Activated CD4-positive, alpha-beta T cell treated with anti-CD3 and anti-CD28 coated beads for 24 hours (primary cell): Measurements from ENCODE around the gene CRADD.

Source experiments
- DNase-seq, 2 donors: peaks; one replicate each; pipeline ENCODE4 v3.0.0-alpha.2; 2020; ENCODE audit warnings: low read depth in 2 of 2

Gene CRADD

GRCh38 chr12:93839064-93839463 is 161.9 kb downstream of the CRADD start:
- DNase-seq = no peak

GRCh38 chr12:93841671-93842070 is 164.5 kb downstream of the CRADD start:
- DNase-seq = no peak

- DNase-seq = no peak
Observed at GRCh38 chr12:93844164-93844784, 167.1 kb downstream of the CRADD start.

DNA sequence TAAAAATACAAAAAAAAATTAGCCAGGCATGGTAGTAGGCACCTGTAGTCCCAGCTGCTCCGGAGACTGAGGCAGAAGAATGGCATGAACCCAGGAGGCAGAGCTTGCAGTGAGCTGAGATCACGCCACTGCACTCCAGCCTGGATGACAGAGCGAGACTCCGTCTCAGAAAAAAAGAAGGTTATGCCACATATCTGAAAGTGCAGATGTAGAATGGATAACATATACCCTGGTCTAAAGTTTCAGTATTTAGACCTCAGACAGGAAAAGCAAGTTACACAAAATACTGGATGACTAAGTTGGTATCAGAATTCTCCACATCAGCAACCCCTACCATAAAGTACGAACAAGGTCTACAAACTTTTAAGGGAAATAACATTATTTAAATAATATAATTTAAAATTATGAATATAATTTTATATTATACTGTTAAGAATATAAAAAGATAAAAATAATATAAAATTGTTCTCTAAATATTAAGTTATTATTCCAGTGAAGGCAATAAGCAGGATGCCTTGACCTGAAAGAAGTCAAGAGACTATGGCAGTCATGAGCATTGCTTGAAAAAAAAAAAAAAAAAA is 169.9 kb downstream of the CRADD start:
- no peak for DNase-seq

GRCh38 chr12:93847517-93848474 is 170.6 kb downstream of the CRADD start:
- DNase-seq = no peak

GRCh38 chr12:93848523-93849101 is 171.4 kb downstream of the CRADD start:
- no peak for DNase-seq

DNA sequence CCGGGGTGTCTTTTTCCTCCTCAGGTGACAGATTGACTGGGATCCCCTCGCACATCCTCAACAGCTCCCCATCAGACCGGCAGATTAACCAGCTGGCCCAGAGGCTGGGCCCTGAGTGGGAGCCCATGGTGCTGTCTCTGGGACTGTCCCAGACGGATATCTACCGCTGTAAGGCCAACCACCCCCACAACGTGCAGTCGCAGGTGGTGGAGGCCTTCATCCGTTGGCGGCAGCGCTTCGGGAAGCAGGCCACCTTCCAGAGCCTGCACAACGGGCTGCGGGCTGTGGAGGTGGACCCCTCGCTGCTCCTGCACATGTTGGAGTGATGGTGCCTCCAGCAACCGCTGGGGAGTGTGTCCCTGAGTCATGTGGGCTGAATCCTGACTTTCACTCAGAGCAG is 172.8 kb downstream of the CRADD start:
- DNase-seq = no peak

DNA sequence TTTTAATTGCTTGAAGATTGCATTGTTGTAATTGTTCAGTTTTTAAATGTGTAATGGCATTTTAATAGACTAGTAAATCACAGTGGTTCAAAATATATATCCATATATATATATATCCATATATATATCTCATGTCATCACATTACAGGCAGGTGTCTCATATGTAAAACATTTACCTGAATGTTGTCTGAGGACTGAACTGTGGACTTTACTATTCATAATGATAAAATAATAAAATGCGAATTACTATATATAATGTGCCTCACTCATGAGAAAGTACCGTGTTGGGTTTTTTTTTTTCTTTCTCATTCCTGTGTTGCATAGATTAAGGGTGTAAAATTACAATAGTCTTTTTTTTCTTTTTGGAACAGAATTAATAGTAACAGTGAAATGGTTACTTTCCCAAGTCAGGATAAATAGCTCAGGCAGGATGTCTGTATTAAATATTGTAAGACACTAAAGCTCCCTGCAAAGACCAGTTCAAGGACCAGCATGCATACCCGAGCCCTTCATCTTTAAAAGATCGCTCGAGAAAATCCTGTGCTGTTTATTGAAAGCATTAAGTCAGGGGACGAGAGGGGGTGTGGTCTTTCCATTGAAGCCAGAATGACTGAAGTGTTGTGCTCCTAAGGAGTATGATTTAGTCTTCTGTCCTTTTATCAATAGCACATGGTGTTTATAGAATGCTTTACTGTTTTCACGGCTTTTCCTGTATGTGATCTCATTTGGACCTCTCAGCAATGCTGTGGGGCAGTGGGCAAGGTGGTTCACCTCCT is 173.5 kb downstream of the CRADD start:
- DNase-seq = no peak

- DNase-seq = no peak
Observed at GRCh38 chr12:93851257-93851671, 174.1 kb downstream of the CRADD start.

GRCh38 chr12:93852173-93852591 is 175.0 kb downstream of the CRADD start:
- DNase-seq = no peak

GRCh38 chr12:93853698-93854478 is 176.7 kb downstream of the CRADD start:
- no peak for DNase-seq

DNA sequence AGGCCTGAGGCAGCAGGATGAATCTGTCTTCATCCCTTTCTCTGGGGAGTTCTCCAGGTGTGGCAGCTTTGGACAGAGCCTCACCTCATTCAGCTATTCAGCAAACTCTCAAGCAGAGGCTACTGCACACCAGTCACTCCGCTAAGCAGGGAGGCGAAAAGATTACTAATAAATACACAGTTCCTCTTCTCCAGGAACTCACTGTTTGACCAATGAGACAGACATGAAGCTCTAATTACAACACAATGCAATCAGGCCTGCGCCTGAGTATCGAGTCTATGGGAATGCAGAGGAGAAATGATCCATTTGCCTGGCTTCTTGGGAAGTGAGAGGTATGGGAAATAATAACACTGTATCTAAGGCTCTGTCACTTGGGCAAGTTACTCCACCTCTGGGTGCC is 178.1 kb downstream of the CRADD start:
- DNase-seq = no peak

GRCh38 chr12:93856611-93857010 is 179.4 kb downstream of the CRADD start:
- DNase-seq = no peak

DNA sequence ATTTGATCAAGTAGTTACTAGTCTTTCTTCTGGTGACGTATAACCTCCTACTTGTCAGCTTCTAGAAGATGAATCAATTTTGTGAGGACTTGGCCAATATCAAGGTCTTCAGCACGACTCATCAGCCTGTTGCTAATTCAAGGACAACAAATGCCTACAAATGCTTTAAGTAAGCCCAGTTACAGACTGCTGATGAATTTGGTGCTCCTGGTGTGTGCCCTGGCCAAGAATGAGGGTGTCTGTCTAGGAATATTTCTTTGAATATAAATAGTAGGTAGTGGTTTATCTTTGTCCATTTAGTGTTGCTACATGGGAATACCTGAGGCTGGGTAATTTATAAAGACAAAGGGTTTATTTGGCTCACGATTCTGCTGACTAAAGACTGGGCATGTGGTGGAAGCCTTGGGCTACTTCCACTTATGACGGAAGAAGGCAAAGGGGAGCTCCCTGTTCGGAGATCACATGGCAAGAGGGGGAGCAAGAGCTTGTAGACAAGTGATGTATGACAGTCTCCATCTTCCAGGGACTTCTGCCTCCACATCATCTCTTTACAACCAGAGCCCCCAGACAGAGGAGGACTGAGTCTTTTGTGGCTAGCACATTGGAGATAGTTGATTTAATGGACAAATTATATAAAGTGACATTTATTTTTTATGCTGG is 180.2 kb downstream of the CRADD start:
- no peak for DNase-seq

- no peak for DNase-seq
Observed at GRCh38 chr12:93857991-93858447, 180.8 kb downstream of the CRADD start.

DNA sequence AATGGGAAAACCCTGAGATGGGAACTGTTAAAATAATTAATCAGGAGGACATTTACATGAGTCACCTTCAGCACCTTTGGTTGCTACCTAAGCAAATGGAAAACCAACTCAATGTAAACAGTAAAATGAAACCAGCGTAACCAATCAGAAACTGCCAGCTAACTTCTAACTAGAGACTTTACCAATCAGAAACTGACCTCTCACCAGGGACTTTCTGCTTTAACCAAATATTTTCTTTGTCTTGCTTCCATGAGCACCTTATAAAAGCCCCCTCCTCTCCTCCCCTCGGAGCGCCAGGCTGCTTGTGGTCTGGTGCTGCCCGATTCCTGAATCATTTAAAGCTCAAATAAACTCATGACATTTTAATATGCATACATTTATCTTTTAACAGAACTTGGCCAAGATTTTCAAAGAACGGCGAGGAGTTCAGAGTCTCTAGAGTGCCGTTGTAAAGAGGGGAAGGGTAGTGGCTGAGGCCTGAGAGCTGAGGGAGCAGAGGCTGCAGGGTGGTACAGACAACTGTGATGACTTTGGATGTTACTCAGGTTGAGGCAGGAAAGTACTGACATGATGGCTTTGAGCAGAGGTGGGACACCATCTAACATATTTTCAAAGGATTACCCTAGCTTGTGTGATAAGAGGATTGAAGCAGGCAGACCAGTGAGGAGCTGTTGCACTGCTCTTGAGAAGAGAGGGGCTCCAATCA is 183.6 kb downstream of the CRADD start:
- DNase-seq = no peak

DNA sequence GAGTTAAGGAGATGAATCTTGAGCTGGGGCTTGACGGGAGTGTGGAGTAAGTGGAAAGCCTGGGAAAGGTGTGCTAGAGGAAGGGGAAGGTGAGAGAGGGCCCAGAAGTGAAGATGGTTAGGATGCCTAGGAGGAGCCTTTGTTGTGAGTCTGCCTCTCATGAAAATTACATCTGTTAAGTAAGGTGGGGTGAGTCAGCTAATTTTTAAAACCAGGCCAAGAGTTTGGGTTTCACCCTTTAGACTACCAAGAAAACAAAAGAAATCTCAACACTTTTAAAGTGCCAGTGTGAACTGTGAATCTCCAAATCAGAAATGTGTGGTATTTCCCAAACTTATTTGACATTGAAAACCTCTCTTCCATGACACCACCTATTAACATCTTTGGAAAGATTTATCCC is 185.2 kb downstream of the CRADD start:
- no peak for DNase-seq

DNA sequence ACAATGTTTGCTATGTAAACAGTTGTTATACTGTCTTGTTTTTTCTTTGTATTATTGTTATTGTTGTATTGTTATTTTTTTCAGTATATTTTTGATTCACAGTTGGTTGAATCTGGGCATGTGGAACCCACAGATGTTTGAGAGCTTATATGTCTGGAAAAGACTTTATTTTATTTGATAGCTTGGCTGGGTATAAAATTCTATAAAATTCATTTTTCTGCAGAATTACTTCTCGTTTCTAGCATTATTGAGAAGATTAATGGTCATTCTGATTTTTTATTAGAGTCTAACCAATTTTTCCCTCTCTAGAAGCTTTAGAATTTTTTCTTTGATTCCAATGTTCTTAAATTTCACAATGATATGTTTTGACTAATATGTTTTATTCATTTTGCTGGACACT is 188.6 kb downstream of the CRADD start:
- DNase-seq = no peak

GRCh38 chr12:93868771-93869170 is 191.6 kb downstream of the CRADD start:
- DNase-seq = no peak
